DND-41 (cell line): ENCODE results near the gene OGN.

ENCODE experiments used
- ATAC-seq: fragments of 200-7000 bp; cut with Tn5 transposase; 3 replicates; pipeline ENCODE4 v1.9.1; 2021; ENCODE audit warnings: low read depth; ENCODE audit not compliant: insufficient read depth
- DNase-seq: peaks from one replicate; pipeline ENCODE4 v3.0.0-alpha.2; 2020
- H2AFZ ChIP-seq: 2 replicates; pipeline ENCODE4 v1.6.0; 2012; ENCODE audit warnings: low read depth, low read length
- H3K27ac ChIP-seq: 2 replicates; pipeline ENCODE4 v1.5.1; 2012; ENCODE audit warnings: low read length, inconsistent platforms
- H3K27me3 ChIP-seq: fragments of 200-600 bp; sonication (generic); 2 replicates; pipeline ENCODE4 v1.6.0; 2012; ENCODE audit warnings: low read length, mild to moderate bottlenecking, inconsistent platforms; ENCODE audit not compliant: insufficient read depth, poor library complexity
- H3K36me3 ChIP-seq: 2 replicates; pipeline ENCODE4 v1.5.1; 2012; ENCODE audit warnings: low read length, inconsistent platforms; ENCODE audit not compliant: insufficient read depth
- H3K4me1 ChIP-seq: 2 replicates; pipeline ENCODE4 v1.5.1; 2012; ENCODE audit warnings: mild to moderate bottlenecking, low read length; ENCODE audit not compliant: insufficient read depth
- H3K4me2 ChIP-seq: 2 replicates; pipeline ENCODE4 v1.6.0; 2012; ENCODE audit warnings: mild to moderate bottlenecking, moderate library complexity, low read length, inconsistent platforms; ENCODE audit not compliant: insufficient read depth
- H3K4me3 ChIP-seq, 2 experiments: fragments of 200-600 bp in 1 of 2; shearing (Covaris generic) in 1 of 2; 2 replicates each; pipeline ENCODE4 v1.5.1; 2012 to 2016; ENCODE audit warnings: inconsistent platforms in 2 of 2, low read length in 2 of 2, mild to moderate bottlenecking in 2 of 2, low read depth in 1 of 2, moderate library complexity in 1 of 2
- H3K79me2 ChIP-seq: 2 replicates; pipeline ENCODE4 v1.6.0; 2012; ENCODE audit warnings: low read length, inconsistent platforms; ENCODE audit not compliant: insufficient read depth
- H3K9ac ChIP-seq: 2 replicates; pipeline ENCODE4 v1.6.0; 2012; ENCODE audit warnings: low read depth, mild to moderate bottlenecking, inconsistent platforms, low read length, moderate library complexity
- H3K9me3 ChIP-seq: 2 replicates; pipeline ENCODE4 v1.5.1; 2012; ENCODE audit warnings: low read length, moderate library complexity, mild to moderate bottlenecking, inconsistent platforms; ENCODE audit not compliant: insufficient read depth, severe bottlenecking
- H4K20me1 ChIP-seq: 2 replicates; pipeline ENCODE4 v1.6.0; 2012; ENCODE audit warnings: low read length; ENCODE audit not compliant: insufficient read depth
- CTCF ChIP-seq: IDR thresholded peaks from 2 replicates; pipeline ENCODE4 v1.5.1; 2012; ENCODE audit warnings: borderline replicate concordance, low read length, moderate library complexity, mild to moderate bottlenecking; ENCODE audit not compliant: poor library complexity, severe bottlenecking; ENCODE audit errors: extremely low read depth
- EZH2 ChIP-seq: IDR thresholded peaks from 3 replicates; pipeline ENCODE4 v1.6.1; 2012; ENCODE audit warnings: borderline replicate concordance, low read depth, mild to moderate bottlenecking, moderate library complexity, low read length, inconsistent platforms; ENCODE audit not compliant: severe bottlenecking

Gene OGN

GRCh38 chr9:92404042-92404836, at the start of gene OGN:
OGN (minus strand) TSS chr9:92404578; CDS start chr9:92403407, 1,171 bp downstream.
- Histone ChIP-seq H3K79me2 (peaks cover 29% of the 10 kb centered on the region; the same call in 1 of the 2 replicates), H3K36me3 (no peaks in the 10 kb centered on the region), H2AFZ (no peak within 1 kb of the TSS), H3K4me2 (peak within 1 kb of the TSS; percentile 60), H3K27me3 (no peaks in the 10 kb centered on the region), H3K9ac (peak within 1 kb of the TSS; percentile 40), H3K27ac (peak within 1 kb of the TSS; percentile 72), H4K20me1 (no peaks in the 10 kb centered on the region), H3K4me3 (no peak within 1 kb of the TSS), H3K9me3 (no peaks in the 10 kb centered on the region), H3K4me1 (peaks cover 67% of the 10 kb centered on the region)
- TF ChIP-seq EZH2 = no peak
- no peak for TF ChIP-seq CTCF
- ATAC-seq (peak; percentile 76), DNase-seq (peak; percentile 42)

GRCh38 chr9:92446536-92446935, 42.2 kb upstream of the OGN start:
- Histone ChIP-seq H3K27me3 (no peaks in the 10 kb centered on the region), H3K4me1 (no peaks in the 10 kb centered on the region), H3K36me3 (no peaks in the 10 kb centered on the region), H3K4me3 (no peak overlapping the region), H3K79me2 (no peaks in the 10 kb centered on the region), H4K20me1 (no peaks in the 10 kb centered on the region), H3K9ac (no peak overlapping the region), H2AFZ (no peak overlapping the region), H3K9me3 (no peaks in the 10 kb centered on the region), H3K4me2 (no peak overlapping the region), H3K27ac (no peak overlapping the region)
- DNase-seq (no peak), ATAC-seq (no peak)
- TF ChIP-seq EZH2 (no peak), CTCF (no peak)

GRCh38 chr9:92444841-92445240, 40.5 kb upstream of the OGN start:
- DNase-seq (no peak), ATAC-seq (no peak)
- Histone ChIP-seq H3K4me3 (no peak overlapping the region), H3K36me3 (no peaks in the 10 kb centered on the region), H3K9me3 (no peaks in the 10 kb centered on the region), H3K9ac (no peak overlapping the region), H3K79me2 (no peaks in the 10 kb centered on the region), H3K4me2 (no peak overlapping the region), H3K27me3 (no peaks in the 10 kb centered on the region), H2AFZ (no peak overlapping the region), H4K20me1 (no peaks in the 10 kb centered on the region), H3K27ac (no peak overlapping the region), H3K4me1 (no peaks in the 10 kb centered on the region)
- TF ChIP-seq CTCF (no peak), EZH2 (no peak)
